ENCODE measurements around the gene PRAMEF27. TPM values are rescaled to one million over a fixed set of nuclear protein-coding genes. Genes with fewer than 3 reads are reported as not detected.

The PRAMEF27 gene
- not detected in 2 replicates for total RNA-seq

DNA sequence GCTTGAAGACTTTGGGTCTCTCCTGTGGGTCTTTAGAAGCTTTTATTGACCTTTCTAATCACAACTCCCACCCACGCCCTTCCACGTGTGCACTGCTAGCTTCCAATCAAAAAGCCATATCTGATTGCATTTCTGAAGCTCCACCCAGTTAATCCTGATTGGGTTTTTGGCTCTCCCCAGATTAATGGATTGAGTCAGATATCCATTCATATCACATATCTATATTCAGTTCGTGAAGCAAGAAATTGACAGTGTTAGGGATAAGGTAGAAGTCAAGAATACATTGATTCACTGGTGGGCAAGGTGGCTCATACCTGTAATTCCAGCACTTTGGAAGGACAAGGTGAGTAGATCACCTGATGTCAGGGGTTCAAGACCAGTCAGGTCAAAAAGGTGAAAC lies at the start of gene PRAMEF27:
Gene PRAMEF27 (minus strand): TSS at position 101 of the 400 bp plus-strand sequence. CDS start 2,916 bp downstream, outside the sequence.

GRCh38 chr1:13070474-13070873 lies 14.1 kb upstream of the PRAMEF27 start, which contains the start of gene PRAMEF25:
TSS of gene PRAMEF25 (plus strand) at chr1:13070774. CDS start at chr1:13073694, 2,920 bp downstream.

Other genes starting within 250 kb of the PRAMEF27 start
- gene PRAMEF11, start 225.2 kb downstream of the PRAMEF27 start, total RNA-seq, result not detected in 2 replicates
- not detected in 2 replicates for gene HNRNPCL1, start 207.9 kb downstream of the PRAMEF27 start, total RNA-seq
- gene PRAMEF2, start 199.5 kb downstream of the PRAMEF27 start, total RNA-seq, result not detected in 2 replicates
- gene PRAMEF4, start 170.4 kb downstream of the PRAMEF27 start, total RNA-seq, result not detected in 2 replicates
- not detected in 2 replicates for gene PRAMEF10, start 158.3 kb downstream of the PRAMEF27 start, total RNA-seq
- not detected in 2 replicates for gene PRAMEF7, start 140.0 kb downstream of the PRAMEF27 start, total RNA-seq
- not detected in 2 replicates for gene PRAMEF6, start 109.0 kb downstream of the PRAMEF27 start, total RNA-seq
- not detected in 2 replicates for gene HNRNPCL3, start 4.2 kb upstream of the PRAMEF27 start, total RNA-seq
- not detected in 2 replicates for gene PRAMEF25, start 14.2 kb upstream of the PRAMEF27 start, total RNA-seq
- gene HNRNPCL2, start 60.3 kb upstream of the PRAMEF27 start, total RNA-seq, result not detected in 2 replicates
- not detected in 2 replicates for gene PRAMEF26, start 99.4 kb upstream of the PRAMEF27 start, total RNA-seq
- not detected in 2 replicates for gene HNRNPCL4, start 109.1 kb upstream of the PRAMEF27 start, total RNA-seq
- not detected in 2 replicates for gene PRAMEF9, start 115.3 kb upstream of the PRAMEF27 start, total RNA-seq
- not detected in 2 replicates for gene PRAMEF13, start 144.8 kb upstream of the PRAMEF27 start, total RNA-seq
- not detected in 2 replicates for gene PRAMEF18, start 169.6 kb upstream of the PRAMEF27 start, total RNA-seq
- not detected in 2 replicates for gene PRAMEF5, start 197.6 kb upstream of the PRAMEF27 start, total RNA-seq
- not detected in 2 replicates for gene PRAMEF8, start 228.6 kb upstream of the PRAMEF27 start, total RNA-seq
- gene PRAMEF33, start 247.0 kb upstream of the PRAMEF27 start, total RNA-seq, result not detected in 2 replicates

Measured in placental epithelial cell (primary cell).